ENCODE measurements around the gene ZNF835.

ZNF835 gene

GRCh38 chr19:56712611-56713276 is 41.2 kb upstream of the ZNF835 start:
- Histone ChIP-seq H3K4me3 (ENCODE audit: insufficient read depth, low read length, poor library complexity, severe bottlenecking) (no peak overlapping the region), H3K79me2 (ENCODE audit: insufficient read depth, low read length) (no peaks in the 10 kb centered on the region), H4K20me1 (ENCODE audit: low read depth, low read length) (no peaks in the 10 kb centered on the region), H3K27me3 (ENCODE audit: low read length) (no peaks in the 10 kb centered on the region), H3K36me3 (ENCODE audit: low read length) (no peaks in the 10 kb centered on the region), H3K9me3 (ENCODE audit: insufficient read depth, low read length) (no peaks in the 10 kb centered on the region), H3K9ac (ENCODE audit: low read length) (no peak overlapping the region), H2AFZ (ENCODE audit: low read depth, low read length, severe bottlenecking) (no peak overlapping the region), H3F3A (ENCODE audit: insufficient read depth) (no peaks in the 10 kb centered on the region), H3K27ac (ENCODE audit: low read depth, low read length) (no peak overlapping the region), H3K9me2 (replicated peaks; ENCODE audit: insufficient read depth, low read length) (no peaks in the 10 kb centered on the region), H3K4me2 (ENCODE audit: low read depth, low read length, poor library complexity, severe bottlenecking) (no peak overlapping the region)
- TF ChIP-seq EZH2phosphoT487 (conservative IDR thresholded peaks at IDR 0.05; ENCODE audit: low read length), result no peak
- TF ChIP-seq, protein P1, sequence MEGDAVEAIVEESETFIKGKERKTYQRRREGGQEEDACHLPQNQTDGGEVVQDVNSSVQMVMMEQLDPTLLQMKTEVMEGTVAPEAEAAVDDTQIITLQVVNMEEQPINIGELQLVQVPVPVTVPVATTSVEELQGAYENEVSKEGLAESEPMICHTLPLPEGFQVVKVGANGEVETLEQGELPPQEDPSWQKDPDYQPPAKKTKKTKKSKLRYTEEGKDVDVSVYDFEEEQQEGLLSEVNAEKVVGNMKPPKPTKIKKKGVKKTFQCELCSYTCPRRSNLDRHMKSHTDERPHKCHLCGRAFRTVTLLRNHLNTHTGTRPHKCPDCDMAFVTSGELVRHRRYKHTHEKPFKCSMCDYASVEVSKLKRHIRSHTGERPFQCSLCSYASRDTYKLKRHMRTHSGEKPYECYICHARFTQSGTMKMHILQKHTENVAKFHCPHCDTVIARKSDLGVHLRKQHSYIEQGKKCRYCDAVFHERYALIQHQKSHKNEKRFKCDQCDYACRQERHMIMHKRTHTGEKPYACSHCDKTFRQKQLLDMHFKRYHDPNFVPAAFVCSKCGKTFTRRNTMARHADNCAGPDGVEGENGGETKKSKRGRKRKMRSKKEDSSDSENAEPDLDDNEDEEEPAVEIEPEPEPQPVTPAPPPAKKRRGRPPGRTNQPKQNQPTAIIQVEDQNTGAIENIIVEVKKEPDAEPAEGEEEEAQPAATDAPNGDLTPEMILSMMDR (IDR thresholded peaks at IDR 0.05; ENCODE audit: insufficient read depth, low read length, poor library complexity, severe bottlenecking), result no peak

GRCh38 chr19:56710437-56710836 is 38.9 kb upstream of the ZNF835 start:
- H3K79me2 ChIP-seq (ENCODE audit: insufficient read depth, low read length), result no peaks in the 10 kb centered on the region
- no peaks in the 10 kb centered on the region for H3F3A ChIP-seq (ENCODE audit: insufficient read depth)
- TF ChIP-seq EZH2phosphoT487 (conservative IDR thresholded peaks at IDR 0.05; ENCODE audit: low read length), result no peak
- TF ChIP-seq, protein P1 (IDR thresholded peaks at IDR 0.05; ENCODE audit: insufficient read depth, low read length, poor library complexity, severe bottlenecking), result no peak
- H3K9me2 ChIP-seq (replicated peaks; ENCODE audit: insufficient read depth, low read length), result no peaks in the 10 kb centered on the region
- H3K4me3 ChIP-seq (ENCODE audit: insufficient read depth, low read length, poor library complexity, severe bottlenecking), result no peak overlapping the region
- H3K9ac ChIP-seq (ENCODE audit: low read length), result no peak overlapping the region
- no peaks in the 10 kb centered on the region for H3K36me3 ChIP-seq (ENCODE audit: low read length)
- no peaks in the 10 kb centered on the region for H4K20me1 ChIP-seq (ENCODE audit: low read depth, low read length)
- H3K27me3 ChIP-seq (ENCODE audit: low read length), result no peaks in the 10 kb centered on the region
- no peak overlapping the region for H2AFZ ChIP-seq (ENCODE audit: low read depth, low read length, severe bottlenecking)
- no peak overlapping the region for H3K4me2 ChIP-seq (ENCODE audit: low read depth, low read length, poor library complexity, severe bottlenecking)
- no peaks in the 10 kb centered on the region for H3K9me3 ChIP-seq (ENCODE audit: insufficient read depth, low read length)
- H3K27ac ChIP-seq (ENCODE audit: low read depth, low read length), result no peak overlapping the region

DNA sequence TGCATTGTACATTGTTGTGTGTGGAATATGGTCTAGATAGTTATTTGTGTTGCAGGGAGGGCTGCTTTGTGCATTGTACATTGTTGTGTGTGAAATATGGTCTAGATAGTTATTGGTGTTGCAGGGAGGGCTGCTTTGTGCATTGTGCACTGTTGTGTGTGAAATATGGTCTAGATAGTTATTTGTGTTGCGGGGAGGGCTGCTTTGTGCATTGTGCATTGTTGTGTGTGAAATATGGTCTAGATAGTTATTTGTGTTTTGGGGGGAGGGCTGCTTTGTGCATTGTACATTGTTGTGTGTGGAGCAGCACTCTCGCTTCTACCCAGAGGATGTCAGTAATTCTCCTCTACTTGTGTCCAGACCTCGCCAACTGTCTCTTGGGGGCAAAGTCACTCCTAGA is 36.3 kb upstream of the ZNF835 start:
- H3K4me3 ChIP-seq (ENCODE audit: insufficient read depth, low read length, poor library complexity, severe bottlenecking), result no peak overlapping the region
- H3K9me3 ChIP-seq (ENCODE audit: insufficient read depth, low read length), result no peaks in the 10 kb centered on the region
- no peaks in the 10 kb centered on the region for H3F3A ChIP-seq (ENCODE audit: insufficient read depth)
- H3K9me2 ChIP-seq (replicated peaks; ENCODE audit: insufficient read depth, low read length), result no peaks in the 10 kb centered on the region
- H3K27ac ChIP-seq (ENCODE audit: low read depth, low read length), result no peak overlapping the region
- H4K20me1 ChIP-seq (ENCODE audit: low read depth, low read length), result no peaks in the 10 kb centered on the region
- no peak overlapping the region for H3K9ac ChIP-seq (ENCODE audit: low read length)
- H3K79me2 ChIP-seq (ENCODE audit: insufficient read depth, low read length), result no peaks in the 10 kb centered on the region
- no peak overlapping the region for H3K4me2 ChIP-seq (ENCODE audit: low read depth, low read length, poor library complexity, severe bottlenecking)
- no peak for TF ChIP-seq EZH2phosphoT487 (conservative IDR thresholded peaks at IDR 0.05; ENCODE audit: low read length)
- TF ChIP-seq, protein P1 (IDR thresholded peaks at IDR 0.05; ENCODE audit: insufficient read depth, low read length, poor library complexity, severe bottlenecking), result no peak
- no peaks in the 10 kb centered on the region for H3K27me3 ChIP-seq (ENCODE audit: low read length)
- no peak overlapping the region for H2AFZ ChIP-seq (ENCODE audit: low read depth, low read length, severe bottlenecking)
- no peaks in the 10 kb centered on the region for H3K36me3 ChIP-seq (ENCODE audit: low read length)

All from SU-DHL-6 (cell line).